Caco-2 (cell line): ENCODE data around the gene CDC42EP3. TPM values are rescaled to one million over a fixed set of nuclear protein-coding genes. Genes with fewer than 3 reads are reported as not detected.

Experiments used
- BruUV-seq: library from RNA; stranded (reverse); fragments of 400-500 nt; replicated peaks from 2 replicates; lab custom pipeline; 2021; lab: Mats Ljungman, UMichigan
- CTCF ChIA-PET: fragments of 300-600 bp; sonication (Branson Sonifier 250); formaldehyde crosslinking; loops from one replicate; lab custom pipeline; 2022; ENCODE audit warnings: antibody characterized with exemption; lab: Charles Lee
- POLR2A ChIA-PET: fragments of 300-600 bp; sonication (Branson Sonifier 250); formaldehyde crosslinking; loops from one replicate; lab custom pipeline; 2022; ENCODE audit warnings: antibody characterized with exemption; lab: Charles Lee
- DNase-seq, 2 experiments: peaks; one replicate each; pipeline versions ENCODE4 v3.0.0 to v3.0.0-alpha.2; 2020 to 2022
- H3K27me3 ChIP-seq: replicated peaks from 2 replicates; pipeline ENCODE4 v1.6.0; 2011; ENCODE audit warnings: low read length; ENCODE audit not compliant: control insufficient read depth, insufficient read depth
- H3K36me3 ChIP-seq: 2 replicates; pipeline ENCODE4 v1.5.1; 2011; ENCODE audit warnings: low read length; ENCODE audit not compliant: control insufficient read depth, insufficient read depth
- H3K4me1 ChIP-seq: fragments of 250-450 bp; sonication (Bioruptor Pico); 2 replicates; pipeline ENCODE4 v1.5.1; 2020; ENCODE audit warnings: mild to moderate bottlenecking
- H3K4me3 ChIP-seq: 2 replicates; pipeline ENCODE4 v1.5.1; 2011; ENCODE audit warnings: low read depth, mild to moderate bottlenecking, control low read depth, low read length
- H3K9me3 ChIP-seq: fragments of 250-450 bp; sonication (Bioruptor Pico); 2 replicates; pipeline ENCODE4 v1.5.1; 2020; ENCODE audit warnings: mild to moderate bottlenecking, moderate library complexity
- H3K27ac Mint-ChIP-seq: one replicate; pipeline ENCODE4 v1.8.0; 2022; ENCODE audit warnings: mixed read lengths; ENCODE audit not compliant: unreplicated experiment
- H3K27me3 Mint-ChIP-seq: one replicate; pipeline ENCODE4 v1.8.0; 2022; ENCODE audit warnings: mixed read lengths; ENCODE audit not compliant: insufficient read depth, unreplicated experiment
- H3K36me3 Mint-ChIP-seq: one replicate; pipeline ENCODE4 v1.8.0; 2022; ENCODE audit warnings: mild to moderate bottlenecking, mixed read lengths; ENCODE audit not compliant: insufficient read depth, unreplicated experiment
- H3K4me1 Mint-ChIP-seq: one replicate; pipeline ENCODE4 v1.8.0; 2022; ENCODE audit warnings: low read depth, mixed read lengths; ENCODE audit not compliant: unreplicated experiment
- H3K4me3 Mint-ChIP-seq: one replicate; pipeline ENCODE4 v1.8.0; 2022; ENCODE audit warnings: mild to moderate bottlenecking, moderate library complexity, mixed read lengths; ENCODE audit not compliant: unreplicated experiment
- H3K9me3 Mint-ChIP-seq: one replicate; pipeline ENCODE4 v1.8.0; 2022; ENCODE audit warnings: mixed read lengths; ENCODE audit not compliant: unreplicated experiment
- intact Hi-C: fragments of 100-400 bp; cut with micrococcal nuclease; formaldehyde crosslinking; loops from one replicate; pipeline ENCODE4 v1.10.0; 2022; ENCODE audit not compliant: unreplicated experiment
- total RNA-seq: library from RNA; stranded (reverse); gene quantifications from 2 replicates; pipeline ENCODE4 v1.2.3, GENCODE V29; 2022
- TF ChIP-seq, protein P1 (sequence below), 2 experiments: fragments of 200-600 bp in 1 of 2; IDR thresholded peaks; 1 replicate in 1 of 2; 2 replicates in 1 of 2; pipeline versions ENCODE4 v1.5.1 to v1.8.0; 2011 to 2022; ENCODE audit warnings: antibody characterized with exemption in 1 of 2, control low read depth in 1 of 2, inconsistent platforms in 1 of 2, low read depth in 1 of 2, low read length in 1 of 2, mild to moderate bottlenecking in 1 of 2, moderate library complexity in 1 of 2; ENCODE audit not compliant: insufficient read depth in 1 of 2, severe bottlenecking in 1 of 2, unreplicated experiment in 1 of 2

The CDC42EP3 gene
- total RNA-seq, 1 experiment from 2014 or later, result 95.8 TPM

DNA sequence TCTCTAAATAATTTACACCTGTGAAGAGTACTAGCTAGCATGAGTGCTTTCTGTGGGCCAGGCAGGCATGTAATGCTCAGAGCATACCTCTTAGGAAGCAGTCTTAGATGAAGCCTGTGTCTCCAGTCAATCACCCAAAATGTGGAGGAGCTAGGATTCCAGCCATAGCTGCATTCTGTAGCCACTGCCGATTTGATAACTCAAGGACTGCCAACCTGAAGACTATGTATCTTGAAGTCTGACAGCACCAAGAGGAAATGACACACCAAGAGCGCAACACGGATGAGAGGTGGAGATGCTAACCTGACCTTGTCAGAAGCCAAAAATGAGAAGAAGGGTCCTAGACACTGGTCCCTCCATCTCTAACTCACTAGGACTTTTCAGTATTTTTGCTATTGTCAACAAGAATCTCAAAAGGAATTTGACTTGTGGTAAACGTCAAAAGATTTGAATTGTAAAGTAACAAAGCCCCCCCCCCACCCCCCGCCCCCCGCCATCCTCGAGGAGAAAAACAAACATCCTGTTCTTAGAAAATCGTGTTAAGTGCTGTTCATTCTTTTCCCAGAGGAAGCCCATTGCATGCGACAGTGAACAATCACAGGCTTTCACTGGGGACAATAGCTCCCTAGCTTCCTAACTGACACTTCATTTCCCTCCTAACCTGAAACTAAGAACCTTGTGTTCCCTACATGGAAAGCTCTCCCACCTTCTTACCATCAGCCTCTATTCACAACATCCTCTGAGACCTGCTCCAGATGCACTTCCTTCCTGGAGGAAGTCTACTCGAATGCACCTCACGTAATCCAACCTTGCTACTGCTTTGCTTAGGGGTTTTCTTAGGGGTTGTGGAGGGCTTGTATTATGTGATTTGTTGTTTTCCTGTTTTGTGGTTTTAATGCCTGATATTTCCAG lies 14.7 kb downstream of the CDC42EP3 start:
- peaks cover 86% of the 10 kb centered on the region for H3K4me1 Mint-ChIP-seq
- CTCF ChIA-PET, result no interaction called here
- H3K36me3 Mint-ChIP-seq, result peaks cover 87% of the 10 kb centered on the region
- TF ChIP-seq, protein P1, sequence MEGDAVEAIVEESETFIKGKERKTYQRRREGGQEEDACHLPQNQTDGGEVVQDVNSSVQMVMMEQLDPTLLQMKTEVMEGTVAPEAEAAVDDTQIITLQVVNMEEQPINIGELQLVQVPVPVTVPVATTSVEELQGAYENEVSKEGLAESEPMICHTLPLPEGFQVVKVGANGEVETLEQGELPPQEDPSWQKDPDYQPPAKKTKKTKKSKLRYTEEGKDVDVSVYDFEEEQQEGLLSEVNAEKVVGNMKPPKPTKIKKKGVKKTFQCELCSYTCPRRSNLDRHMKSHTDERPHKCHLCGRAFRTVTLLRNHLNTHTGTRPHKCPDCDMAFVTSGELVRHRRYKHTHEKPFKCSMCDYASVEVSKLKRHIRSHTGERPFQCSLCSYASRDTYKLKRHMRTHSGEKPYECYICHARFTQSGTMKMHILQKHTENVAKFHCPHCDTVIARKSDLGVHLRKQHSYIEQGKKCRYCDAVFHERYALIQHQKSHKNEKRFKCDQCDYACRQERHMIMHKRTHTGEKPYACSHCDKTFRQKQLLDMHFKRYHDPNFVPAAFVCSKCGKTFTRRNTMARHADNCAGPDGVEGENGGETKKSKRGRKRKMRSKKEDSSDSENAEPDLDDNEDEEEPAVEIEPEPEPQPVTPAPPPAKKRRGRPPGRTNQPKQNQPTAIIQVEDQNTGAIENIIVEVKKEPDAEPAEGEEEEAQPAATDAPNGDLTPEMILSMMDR (IDR thresholded peaks at IDR 0.05; ENCODE audit: insufficient read depth in 1 of 2, low read depth in 1 of 2, low read length in 1 of 2, severe bottlenecking in 1 of 2, unreplicated experiment in 1 of 2), result no peak
- peak overlapping the region; percentile 26 for H3K27ac Mint-ChIP-seq
- no TSS peak for BruUV-seq
- peaks cover 91% of the 10 kb centered on the region for H3K4me1 ChIP-seq
- no peaks in the 10 kb centered on the region for H3K9me3 ChIP-seq
- DNase-seq, result no peak
- no peaks in the 10 kb centered on the region for H3K27me3 ChIP-seq
- H3K9me3 Mint-ChIP-seq, result no peaks in the 10 kb centered on the region
- peak overlapping the region; percentile 14 for H3K4me3 Mint-ChIP-seq
- POLR2A ChIA-PET, result no interaction called here
- H3K36me3 ChIP-seq, result no peaks in the 10 kb centered on the region
- H3K27me3 Mint-ChIP-seq, result no peaks in the 10 kb centered on the region
- H3K4me3 ChIP-seq, result no peak overlapping the region
- intact Hi-C loops, result loop anchor here (5.0 kb wide), 2 partner anchors 176 to 221 kb away; no protein-coding TSS in a partner anchor

DNA sequence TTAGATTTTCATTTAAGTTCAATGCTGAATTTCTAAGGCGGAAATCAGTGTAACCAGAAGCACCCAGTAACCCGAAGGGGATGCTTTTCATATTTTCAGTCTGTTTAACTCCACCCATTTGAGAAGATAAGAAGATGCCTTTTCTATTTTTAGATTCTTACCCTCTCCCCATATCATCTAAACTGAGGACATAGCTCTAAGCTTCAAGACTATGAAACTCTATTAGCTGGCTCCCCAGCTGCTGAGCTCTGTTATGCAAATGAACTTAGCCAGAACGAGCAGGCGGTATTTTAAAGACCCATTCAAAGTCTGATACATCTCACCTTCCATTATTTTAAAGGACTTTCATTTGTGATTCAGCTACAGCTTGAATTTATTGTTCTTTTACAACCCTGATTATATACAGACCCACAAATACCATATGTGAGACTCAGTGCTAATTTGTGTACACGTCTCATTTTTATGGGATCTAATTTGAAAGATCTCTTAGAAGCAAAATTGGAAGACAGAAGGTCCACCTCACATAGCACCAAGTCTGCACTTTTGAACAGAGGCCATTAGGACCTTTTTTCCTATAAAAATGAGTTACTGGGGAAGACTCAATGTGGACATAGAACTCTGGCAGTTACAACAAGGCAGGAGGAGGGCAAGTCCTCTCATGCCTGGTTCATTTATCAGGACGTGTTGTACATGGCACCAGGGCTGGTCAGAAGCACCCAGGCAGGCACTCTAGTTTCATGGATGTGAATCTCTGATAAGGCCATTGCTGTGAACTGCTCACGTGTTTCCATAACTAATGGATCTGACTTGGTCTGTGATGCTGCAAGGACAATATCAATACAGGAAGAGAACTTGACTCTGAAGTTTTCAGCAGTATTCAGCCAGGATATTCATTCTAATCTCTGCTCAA lies 16.3 kb downstream of the CDC42EP3 start:
- Histone ChIP-seq H3K27me3 (no peaks in the 10 kb centered on the region), H3K4me3 (no peak overlapping the region), H3K4me1 (peaks cover 80% of the 10 kb centered on the region), H3K36me3 (no peaks in the 10 kb centered on the region; the same call in 1 of the 2 replicates), H3K9me3 (no peaks in the 10 kb centered on the region)
- TF ChIP-seq, protein P1 (IDR thresholded peaks at IDR 0.05; ENCODE audit: insufficient read depth in 1 of 2, low read depth in 1 of 2, low read length in 1 of 2, severe bottlenecking in 1 of 2, unreplicated experiment in 1 of 2), result no peak
- intact Hi-C loops, result loop anchor here (5.0 kb wide), 2 partner anchors 177 to 222 kb away; no protein-coding TSS in a partner anchor
- no TSS peak for BruUV-seq
- Mint-ChIP-seq H3K27ac (peak overlapping the region; percentile 62), H3K4me1 (peaks cover 83% of the 10 kb centered on the region), H3K27me3 (no peaks in the 10 kb centered on the region), H3K36me3 (peaks cover 92% of the 10 kb centered on the region), H3K9me3 (no peaks in the 10 kb centered on the region), H3K4me3 (peak overlapping the region; percentile 15)
- DNase-seq, result no peak
- ChIA-PET CTCF (interaction anchor here (1.5 to 1.6 kb wide), 2 partner anchors 222 to 240 kb away, joined by 8 to 11 read pairs; no protein-coding TSS in a partner anchor), POLR2A (no interaction called here)

DNA sequence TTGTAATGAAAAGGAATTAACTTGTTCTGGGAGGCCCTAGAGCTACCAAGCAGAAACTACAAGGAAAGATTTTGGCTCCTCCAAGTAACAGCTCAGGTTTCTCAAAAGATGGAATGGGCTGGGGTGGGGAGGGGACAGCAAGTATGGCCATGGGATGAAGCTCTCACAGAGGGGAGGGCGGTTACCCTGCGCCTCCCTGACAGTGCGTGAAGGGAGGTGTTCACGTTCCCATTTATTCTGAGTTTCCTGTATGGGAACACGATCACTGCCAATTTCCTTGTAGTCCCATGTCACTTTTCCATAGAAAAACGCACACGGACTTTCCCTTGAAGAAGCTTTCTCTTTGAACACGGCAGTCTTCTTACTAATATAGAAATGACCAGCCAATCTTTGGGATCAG lies 17.0 kb downstream of the CDC42EP3 start:
- peaks cover 72% of the 10 kb centered on the region for H3K4me1 ChIP-seq

More for the DNA sequence above, 17.0 kb downstream of the CDC42EP3 start:
- Histone ChIP-seq H3K9me3 (no peaks in the 10 kb centered on the region), H3K36me3 (no peaks in the 10 kb centered on the region; the same call in 1 of the 2 replicates), H3K27me3 (no peaks in the 10 kb centered on the region), H3K4me3 (no peak overlapping the region)
- Mint-ChIP-seq H3K9me3 (no peaks in the 10 kb centered on the region), H3K36me3 (peaks cover 91% of the 10 kb centered on the region), H3K4me3 (no peak overlapping the region), H3K4me1 (peaks cover 79% of the 10 kb centered on the region), H3K27me3 (no peaks in the 10 kb centered on the region), H3K27ac (peak overlapping the region; percentile 68)
- intact Hi-C loops, result no loop called here
- CTCF ChIA-PET, result interaction anchor here (1.5 to 1.6 kb wide), 3 partner anchors 178 to 240 kb away, joined by 8 to 12 read pairs (median 11); no protein-coding TSS in a partner anchor
- no peak for DNase-seq
- POLR2A ChIA-PET, result interaction anchor here (0.6 kb wide), 1 partner anchor 212 kb away, joined by 4 read pairs; no protein-coding TSS in a partner anchor
- BruUV-seq, result no TSS peak
- TF ChIP-seq, protein P1 (IDR thresholded peaks at IDR 0.05; ENCODE audit: insufficient read depth in 1 of 2, low read depth in 1 of 2, low read length in 1 of 2, severe bottlenecking in 1 of 2, unreplicated experiment in 1 of 2), result no peak
